ENCODE data around the gene PTPRR.

PTPRR gene

GRCh38 chr12:70749931-70750330 lies 170.6 kb downstream of the PTPRR start:
- H3K4me3 ChIP-seq (ENCODE audit: low read depth, low read length): no peak overlapping the region
- in situ Hi-C loops (cut with HindIII; ENCODE audit: low sequenced_read_pairs): no loop called here
- no peak for DNase-seq (ENCODE audit: low read depth)
- TF ChIP-seq, protein P1, sequence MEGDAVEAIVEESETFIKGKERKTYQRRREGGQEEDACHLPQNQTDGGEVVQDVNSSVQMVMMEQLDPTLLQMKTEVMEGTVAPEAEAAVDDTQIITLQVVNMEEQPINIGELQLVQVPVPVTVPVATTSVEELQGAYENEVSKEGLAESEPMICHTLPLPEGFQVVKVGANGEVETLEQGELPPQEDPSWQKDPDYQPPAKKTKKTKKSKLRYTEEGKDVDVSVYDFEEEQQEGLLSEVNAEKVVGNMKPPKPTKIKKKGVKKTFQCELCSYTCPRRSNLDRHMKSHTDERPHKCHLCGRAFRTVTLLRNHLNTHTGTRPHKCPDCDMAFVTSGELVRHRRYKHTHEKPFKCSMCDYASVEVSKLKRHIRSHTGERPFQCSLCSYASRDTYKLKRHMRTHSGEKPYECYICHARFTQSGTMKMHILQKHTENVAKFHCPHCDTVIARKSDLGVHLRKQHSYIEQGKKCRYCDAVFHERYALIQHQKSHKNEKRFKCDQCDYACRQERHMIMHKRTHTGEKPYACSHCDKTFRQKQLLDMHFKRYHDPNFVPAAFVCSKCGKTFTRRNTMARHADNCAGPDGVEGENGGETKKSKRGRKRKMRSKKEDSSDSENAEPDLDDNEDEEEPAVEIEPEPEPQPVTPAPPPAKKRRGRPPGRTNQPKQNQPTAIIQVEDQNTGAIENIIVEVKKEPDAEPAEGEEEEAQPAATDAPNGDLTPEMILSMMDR (IDR thresholded peaks at IDR 0.05; ENCODE audit: low read depth, low read length, missing control alignments): no peak

DNA sequence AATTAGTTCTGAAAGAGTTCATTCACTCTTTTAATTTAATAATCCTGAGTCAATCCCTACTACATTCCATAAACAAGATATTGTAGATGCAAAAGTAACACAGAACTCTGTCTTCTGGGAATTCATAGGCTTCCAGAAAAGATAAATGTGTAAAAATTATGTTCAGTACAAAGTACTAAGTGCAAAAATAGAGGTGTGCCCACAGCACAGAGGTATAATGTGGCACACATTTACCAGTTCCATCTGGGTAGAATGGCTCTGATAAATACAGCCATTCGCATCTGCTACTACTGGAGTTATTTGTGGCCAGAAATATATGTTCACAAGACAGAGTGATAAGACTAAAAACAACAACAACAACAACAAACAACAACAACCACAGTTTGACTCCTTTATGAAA lies 171.7 kb downstream of the PTPRR start:
- DNase-seq (ENCODE audit: low read depth): no peak
- TF ChIP-seq, protein P1 (IDR thresholded peaks at IDR 0.05; ENCODE audit: low read depth, low read length, missing control alignments): no peak
- no peak overlapping the region for H3K4me3 ChIP-seq (ENCODE audit: low read depth, low read length)
- in situ Hi-C loops (cut with HindIII; ENCODE audit: low sequenced_read_pairs): no loop called here

DNA sequence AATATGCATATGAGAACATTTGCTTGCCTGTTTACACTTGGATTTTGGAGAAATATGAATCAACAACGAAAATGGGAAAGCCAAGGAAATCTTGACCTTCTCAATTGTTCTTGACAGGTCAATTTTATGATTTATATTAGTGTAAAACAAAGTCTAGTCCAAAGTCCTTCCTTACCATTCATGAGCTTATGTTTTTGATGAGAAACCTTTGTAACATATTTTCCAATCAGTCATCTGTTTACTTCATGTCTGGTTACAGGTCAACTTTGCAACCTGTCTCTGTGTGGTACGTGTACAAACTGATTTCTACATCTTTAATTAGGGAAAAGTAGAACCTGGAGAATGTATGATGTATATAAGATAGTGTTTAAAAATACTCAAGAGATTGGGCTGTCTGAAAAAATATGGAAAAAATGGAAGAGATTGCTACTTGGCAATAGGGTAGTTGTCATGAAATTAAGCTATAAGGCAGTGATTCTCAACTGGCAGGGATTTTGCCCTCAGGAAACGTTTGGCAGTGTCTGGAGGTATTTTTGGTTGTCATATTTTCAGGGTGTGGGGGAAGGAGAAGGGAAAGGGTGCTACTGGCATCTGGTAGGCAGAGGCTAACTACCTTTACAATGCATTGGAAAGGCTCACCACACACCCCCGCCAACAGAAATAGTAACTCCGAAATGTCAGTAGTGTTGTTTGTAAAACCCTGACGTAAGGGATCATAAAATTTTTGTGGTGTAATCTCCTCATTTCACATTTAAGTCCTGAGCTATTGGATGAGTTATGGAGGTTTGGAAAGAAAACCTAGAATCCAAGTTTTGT lies 172.9 kb downstream of the PTPRR start:
- in situ Hi-C loops (cut with HindIII; ENCODE audit: low sequenced_read_pairs): no loop called here
- TF ChIP-seq, protein P1 (IDR thresholded peaks at IDR 0.05; ENCODE audit: low read depth, low read length, missing control alignments): no peak

GRCh38 chr12:70745048-70745447 lies 175.5 kb downstream of the PTPRR start:
- in situ Hi-C loops (cut with HindIII; ENCODE audit: low sequenced_read_pairs): no loop called here
- no peak overlapping the region for H3K4me3 ChIP-seq (ENCODE audit: low read depth, low read length)
- TF ChIP-seq, protein P1 (IDR thresholded peaks at IDR 0.05; ENCODE audit: low read depth, low read length, missing control alignments): no peak

More for the DNA sequence above, 172.9 kb downstream of the PTPRR start:
- no peak for DNase-seq (ENCODE audit: low read depth)
- H3K4me3 ChIP-seq (ENCODE audit: low read depth, low read length): no peak overlapping the region

DNA sequence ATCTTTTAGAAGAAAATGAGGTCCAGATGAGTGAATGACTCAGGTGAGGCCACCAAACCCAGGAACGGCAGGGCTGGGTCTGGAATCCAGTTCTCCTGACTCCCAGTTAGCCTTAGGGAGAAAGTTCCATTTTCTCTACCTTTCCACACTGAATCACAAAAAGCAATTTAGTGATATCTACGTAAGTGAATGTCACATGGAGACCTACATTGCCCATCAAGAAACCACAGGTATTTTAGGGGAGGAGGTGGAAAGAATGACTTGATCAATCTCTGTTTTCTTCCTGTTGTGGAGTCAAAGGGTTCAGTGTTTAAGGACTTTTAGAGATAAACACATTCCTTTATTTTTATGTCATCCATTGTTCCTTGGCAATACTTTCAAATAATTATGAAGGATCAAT lies 176.4 kb downstream of the PTPRR start:
- TF ChIP-seq, protein P1 (IDR thresholded peaks at IDR 0.05; ENCODE audit: low read depth, low read length, missing control alignments): no peak
- no peak overlapping the region for H3K4me3 ChIP-seq (ENCODE audit: low read depth, low read length)
- DNase-seq (ENCODE audit: low read depth): no peak
- in situ Hi-C loops (cut with HindIII; ENCODE audit: low sequenced_read_pairs): no loop called here

More at GRCh38 chr12:70745048-70745447, 175.5 kb downstream of the PTPRR start:
- DNase-seq (ENCODE audit: low read depth): no peak

DNA sequence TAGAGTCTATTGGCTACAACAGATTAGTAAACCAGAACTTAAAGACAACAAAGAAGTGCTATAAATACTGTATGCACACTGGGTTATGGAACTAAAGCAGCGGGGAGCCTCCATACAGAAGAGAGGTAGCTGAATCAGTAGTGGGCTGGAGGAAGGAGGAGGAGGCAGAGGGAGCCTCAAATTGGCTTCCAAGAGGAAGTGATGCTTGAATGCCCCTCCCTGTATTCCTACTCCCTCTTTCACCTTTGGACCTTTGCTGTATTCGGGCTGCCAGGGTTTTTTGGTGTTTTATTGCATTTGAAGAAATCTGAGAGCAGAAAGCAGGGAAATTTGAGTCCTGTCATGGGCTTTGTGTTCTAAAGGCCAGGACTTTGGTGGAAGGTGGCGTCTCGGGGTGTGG lies 179.3 kb downstream of the PTPRR start:
- H3K4me3 ChIP-seq (ENCODE audit: low read depth, low read length): no peak overlapping the region
- no peak for DNase-seq (ENCODE audit: low read depth)
- TF ChIP-seq, protein P1 (IDR thresholded peaks at IDR 0.05; ENCODE audit: low read depth, low read length, missing control alignments): no peak
- in situ Hi-C loops (cut with HindIII; ENCODE audit: low sequenced_read_pairs): no loop called here
